LNCaP clone FGC (cell line): ENCODE data around the gene CCDC150.

Experiments used
- DNase-seq: peaks from one replicate; pipeline ENCODE4 v3.0.0-alpha.2; 2011; ENCODE audit warnings: low read depth
- H3K4me3 ChIP-seq: 2 replicates; pipeline ENCODE4 v1.5.1; 2011; ENCODE audit warnings: mild to moderate bottlenecking, low read depth, low read length, control low read depth
- CTCF ChIP-seq: IDR thresholded peaks from 2 replicates; pipeline ENCODE4 v1.5.1; 2012; ENCODE audit warnings: mild to moderate bottlenecking; ENCODE audit not compliant: control insufficient read depth, insufficient read depth; ENCODE audit errors: extremely low read depth

The CCDC150 gene

GRCh38 chr2:196639180-196640030 lies at the start of gene CCDC150:
Gene CCDC150 (plus strand): TSS chr2:196639715. CDS start chr2:196639767, 52 bp downstream.
- H3K4me3 ChIP-seq, result peak within 1 kb of the TSS; percentile 73
- peak; percentile 72 for DNase-seq
- peak; percentile 23; the same call in 1 of the 2 replicates for TF ChIP-seq CTCF

DNA sequence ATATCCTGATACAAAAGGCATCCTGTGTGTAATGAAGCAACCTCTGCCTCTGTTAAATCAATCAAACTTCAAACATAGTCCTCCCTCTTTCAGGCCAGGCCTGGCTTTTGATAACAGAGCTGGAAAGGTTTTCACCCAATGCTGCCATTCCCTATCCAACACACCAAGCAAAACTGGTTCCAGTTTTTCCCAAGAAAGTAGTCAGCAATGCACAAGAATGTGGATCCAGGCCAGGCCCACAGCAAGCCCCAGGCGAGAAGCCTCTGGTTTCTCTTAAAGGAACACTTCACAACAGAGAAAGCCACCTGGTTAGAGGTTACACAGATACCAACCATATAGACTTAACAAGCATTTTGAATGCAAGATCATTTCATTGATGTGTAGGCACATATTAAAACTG lies 49.2 kb upstream of the CCDC150 start:
- no peak for TF ChIP-seq CTCF
- H3K4me3 ChIP-seq, result no peak overlapping the region
- no peak for DNase-seq

DNA sequence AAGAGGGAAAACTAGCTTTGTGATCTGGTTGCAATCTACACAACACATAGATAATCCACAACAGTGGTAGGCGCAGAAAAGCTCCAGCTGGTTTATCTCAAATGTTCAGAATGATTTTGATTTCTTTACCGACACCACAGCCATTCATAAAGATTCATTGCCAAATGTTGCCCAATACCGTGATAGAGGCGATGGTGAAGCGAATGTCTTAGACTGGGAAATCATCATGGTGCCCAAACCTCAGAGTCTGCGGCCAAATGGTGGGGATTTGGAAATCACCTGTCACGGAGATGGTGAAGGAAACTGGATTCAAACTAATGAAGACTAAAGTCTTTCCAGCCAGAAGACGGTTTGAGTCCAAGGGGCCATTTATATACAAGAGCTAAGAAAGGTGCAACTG lies 48.5 kb upstream of the CCDC150 start:
- no peak overlapping the region for H3K4me3 ChIP-seq
- no peak for TF ChIP-seq CTCF
- DNase-seq, result no peak

DNA sequence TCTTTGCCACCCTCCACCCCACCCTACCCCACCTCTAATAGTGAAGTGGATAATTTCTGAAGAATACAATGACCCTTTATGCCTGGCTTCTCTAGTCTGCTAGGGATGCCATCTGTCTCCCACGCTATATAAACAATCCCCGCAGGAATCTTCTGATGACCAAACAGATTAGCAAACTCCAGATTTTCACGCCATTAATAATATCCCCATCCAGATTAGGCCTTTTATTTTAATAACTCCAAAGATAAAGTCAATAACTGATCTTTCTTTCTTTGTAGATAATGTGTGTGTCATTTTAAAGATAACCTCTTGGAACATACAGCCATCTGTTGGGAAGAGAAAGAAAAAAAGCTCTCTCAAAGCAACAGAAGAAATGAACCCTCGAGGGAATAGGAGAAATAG lies 47.9 kb upstream of the CCDC150 start:
- DNase-seq, result no peak
- no peak for TF ChIP-seq CTCF
- no peak overlapping the region for H3K4me3 ChIP-seq

DNA sequence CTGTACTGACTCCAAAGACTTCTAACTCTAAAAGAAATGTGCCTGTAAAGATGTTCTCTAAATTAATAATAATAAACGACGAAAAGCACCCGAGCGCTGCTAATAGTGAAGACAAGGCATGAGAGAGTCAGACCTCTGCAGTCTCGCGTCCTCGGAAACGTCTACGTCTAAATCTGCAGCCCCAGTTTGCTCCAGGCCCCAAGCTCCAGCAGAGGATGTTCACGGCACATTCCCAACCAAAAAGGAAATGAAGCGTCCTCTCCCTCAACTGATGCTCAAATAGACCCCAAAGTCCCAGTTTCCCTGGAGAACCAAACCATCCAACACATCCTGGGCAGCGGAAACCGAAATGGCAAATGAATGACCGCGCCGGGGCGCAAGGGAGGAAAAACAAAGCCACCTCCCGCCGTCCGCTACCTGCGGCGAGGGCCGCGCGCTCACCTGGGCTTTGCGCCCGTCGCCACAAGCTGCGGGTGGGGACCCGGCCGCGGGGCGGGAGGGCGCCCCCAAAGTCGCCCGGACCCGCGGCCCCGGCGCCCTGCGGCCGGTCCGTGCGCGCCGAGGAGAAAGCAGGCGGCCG lies 47.1 kb upstream of the CCDC150 start:
- peak; percentile 14; the same call in 1 of the 2 replicates for TF ChIP-seq CTCF
- peak overlapping the region; percentile 38; the same call in 1 of the 2 replicates for H3K4me3 ChIP-seq
- DNase-seq, result no peak

DNA sequence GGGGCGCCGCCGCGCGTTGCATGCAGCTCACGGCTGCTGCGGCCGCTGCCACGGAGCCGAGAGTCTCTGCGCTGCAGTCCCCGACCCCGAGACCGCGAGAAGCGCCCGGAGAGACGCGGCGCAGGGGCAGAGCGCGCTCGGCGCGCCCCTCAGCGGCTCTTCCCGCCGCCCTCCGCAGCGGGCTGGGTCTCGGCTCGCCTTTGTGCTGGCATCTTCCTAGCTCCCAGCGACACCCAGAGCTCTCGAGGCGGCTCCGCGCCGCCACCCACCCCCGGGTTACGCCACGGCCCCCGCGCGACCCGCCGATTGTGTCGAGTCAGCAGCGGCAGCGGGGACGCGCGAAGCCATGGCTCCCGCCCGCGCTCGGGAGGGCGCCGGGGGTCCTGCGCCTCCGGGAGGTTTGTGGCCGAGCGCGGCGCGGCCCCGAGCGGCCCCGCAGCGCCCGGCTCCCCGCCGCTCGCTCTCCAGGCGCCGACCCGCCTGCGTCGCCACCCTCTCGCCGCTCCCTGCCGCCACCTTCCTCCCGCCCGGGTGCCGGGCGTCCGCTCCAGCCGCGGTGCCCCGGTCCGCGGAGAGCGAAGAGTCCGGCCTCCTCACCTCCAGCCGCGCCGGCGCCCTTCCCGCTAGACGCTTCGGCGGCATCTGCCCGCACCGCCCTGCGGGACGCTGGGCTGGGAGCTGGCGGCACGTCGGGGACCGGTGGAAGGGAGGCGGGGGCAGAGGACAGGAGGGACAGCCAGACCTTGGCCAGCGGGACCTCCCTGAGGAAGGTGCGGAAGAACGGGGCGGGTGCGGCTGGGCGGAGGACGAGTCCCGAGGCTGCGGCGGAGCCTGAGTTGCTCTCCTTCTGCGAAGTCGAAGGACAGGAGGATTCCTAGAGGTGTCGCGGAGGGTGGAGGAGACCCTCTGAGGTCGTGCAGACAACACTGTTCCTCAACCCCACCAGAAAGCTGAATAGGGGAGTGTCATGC lies 46.3 kb upstream of the CCDC150 start, which contains the start of gene HECW2:
HECW2 (minus strand) TSS at position 644 of the 971 bp plus-strand sequence.
- DNase-seq, result no peak
- TF ChIP-seq CTCF, result peak; percentile 12; the same call in 1 of the 2 replicates
- peak within 1 kb of the TSS; percentile 38 for H3K4me3 ChIP-seq
